ENCODE results near the gene SUN1. TPM values are rescaled to one million over a fixed set of nuclear protein-coding genes. Genes with fewer than 3 reads are reported as not detected.

The SUN1 gene
- total and polyA plus RNA-seq, 2 experiments from 2014 or later, result 63.3 to 145 TPM

DNA sequence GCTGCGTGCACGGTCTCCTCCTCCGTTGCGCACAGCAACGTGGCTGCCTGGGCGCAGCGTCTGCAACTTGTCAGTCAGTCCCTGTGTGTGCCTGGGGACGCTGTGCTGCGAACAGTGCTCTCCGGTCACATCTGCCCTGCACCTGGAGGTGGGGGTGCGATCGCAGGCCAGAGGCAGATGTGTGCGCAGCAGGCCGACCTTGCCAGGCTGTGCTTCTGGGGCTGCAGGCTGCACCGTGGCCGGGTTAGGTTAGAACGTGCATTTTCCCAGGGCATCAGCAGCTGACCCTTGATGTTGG, 35.9 kb downstream of the SUN1 start:
- Histone ChIP-seq H4K20me1 (replicated peaks; ENCODE audit: insufficient read depth) (no peaks in the 10 kb centered on the region), H3K4me3 (no peak overlapping the region), H3K9me2 (ENCODE audit: insufficient read depth) (no peaks in the 10 kb centered on the region), H2AFZ (no peak overlapping the region), H3K27ac (ENCODE audit: low read depth) (no peak overlapping the region), H3K27me3 (ENCODE audit: insufficient read depth) (no peaks in the 10 kb centered on the region), H3K79me2 (replicated peaks; ENCODE audit: insufficient read depth) (peaks cover 17% of the 10 kb centered on the region; the same call in 1 of the 2 replicates), H3F3A (replicated peaks; ENCODE audit: low read depth) (peaks cover 12% of the 10 kb centered on the region), H3K4me1 (ENCODE audit: insufficient read depth) (no peaks in the 10 kb centered on the region), H3K36me3 (ENCODE audit: insufficient read depth) (peaks cover 5% of the 10 kb centered on the region), H3K4me2 (no peak overlapping the region)
- ATAC-seq, result no peak
- H3K4me1 Mint-ChIP-seq, result no peaks in the 10 kb centered on the region; the same call in 2 of the 3 replicates
- TF ChIP-seq EZH2phosphoT487 (IDR thresholded peaks at IDR 0.05; ENCODE audit: unreplicated experiment) (no peak), ZNF331 (CRISPR knock-in tag; IDR thresholded peaks at IDR 0.05; ENCODE audit: low read depth) (no peak), NANOG (IDR thresholded peaks at IDR 0.05; ENCODE audit: borderline replicate concordance) (no peak)
- TF ChIP-seq, protein P1, sequence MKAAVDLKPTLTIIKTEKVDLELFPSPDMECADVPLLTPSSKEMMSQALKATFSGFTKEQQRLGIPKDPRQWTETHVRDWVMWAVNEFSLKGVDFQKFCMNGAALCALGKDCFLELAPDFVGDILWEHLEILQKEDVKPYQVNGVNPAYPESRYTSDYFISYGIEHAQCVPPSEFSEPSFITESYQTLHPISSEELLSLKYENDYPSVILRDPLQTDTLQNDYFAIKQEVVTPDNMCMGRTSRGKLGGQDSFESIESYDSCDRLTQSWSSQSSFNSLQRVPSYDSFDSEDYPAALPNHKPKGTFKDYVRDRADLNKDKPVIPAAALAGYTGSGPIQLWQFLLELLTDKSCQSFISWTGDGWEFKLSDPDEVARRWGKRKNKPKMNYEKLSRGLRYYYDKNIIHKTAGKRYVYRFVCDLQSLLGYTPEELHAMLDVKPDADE (IDR thresholded peaks at IDR 0.05), result no peak
- TF ChIP-seq, protein P2, sequence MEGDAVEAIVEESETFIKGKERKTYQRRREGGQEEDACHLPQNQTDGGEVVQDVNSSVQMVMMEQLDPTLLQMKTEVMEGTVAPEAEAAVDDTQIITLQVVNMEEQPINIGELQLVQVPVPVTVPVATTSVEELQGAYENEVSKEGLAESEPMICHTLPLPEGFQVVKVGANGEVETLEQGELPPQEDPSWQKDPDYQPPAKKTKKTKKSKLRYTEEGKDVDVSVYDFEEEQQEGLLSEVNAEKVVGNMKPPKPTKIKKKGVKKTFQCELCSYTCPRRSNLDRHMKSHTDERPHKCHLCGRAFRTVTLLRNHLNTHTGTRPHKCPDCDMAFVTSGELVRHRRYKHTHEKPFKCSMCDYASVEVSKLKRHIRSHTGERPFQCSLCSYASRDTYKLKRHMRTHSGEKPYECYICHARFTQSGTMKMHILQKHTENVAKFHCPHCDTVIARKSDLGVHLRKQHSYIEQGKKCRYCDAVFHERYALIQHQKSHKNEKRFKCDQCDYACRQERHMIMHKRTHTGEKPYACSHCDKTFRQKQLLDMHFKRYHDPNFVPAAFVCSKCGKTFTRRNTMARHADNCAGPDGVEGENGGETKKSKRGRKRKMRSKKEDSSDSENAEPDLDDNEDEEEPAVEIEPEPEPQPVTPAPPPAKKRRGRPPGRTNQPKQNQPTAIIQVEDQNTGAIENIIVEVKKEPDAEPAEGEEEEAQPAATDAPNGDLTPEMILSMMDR (conservative IDR thresholded peaks at IDR 0.05; ENCODE audit: low read depth in 2 of 2), result no peak
- no peak overlapping the region for H3K27ac Mint-ChIP-seq
- H3K9me3 Mint-ChIP-seq, result no peaks in the 10 kb centered on the region
- H3K27me3 Mint-ChIP-seq (ENCODE audit: insufficient read depth, low read depth, poor library complexity), result peaks cover 10% of the 10 kb centered on the region
- H3K36me3 Mint-ChIP-seq (ENCODE audit: low read depth), result peaks cover 79% of the 10 kb centered on the region
- DNase-seq (ENCODE audit: low spot score), result no peak
- no peak overlapping the region for H3K4me3 Mint-ChIP-seq

DNA sequence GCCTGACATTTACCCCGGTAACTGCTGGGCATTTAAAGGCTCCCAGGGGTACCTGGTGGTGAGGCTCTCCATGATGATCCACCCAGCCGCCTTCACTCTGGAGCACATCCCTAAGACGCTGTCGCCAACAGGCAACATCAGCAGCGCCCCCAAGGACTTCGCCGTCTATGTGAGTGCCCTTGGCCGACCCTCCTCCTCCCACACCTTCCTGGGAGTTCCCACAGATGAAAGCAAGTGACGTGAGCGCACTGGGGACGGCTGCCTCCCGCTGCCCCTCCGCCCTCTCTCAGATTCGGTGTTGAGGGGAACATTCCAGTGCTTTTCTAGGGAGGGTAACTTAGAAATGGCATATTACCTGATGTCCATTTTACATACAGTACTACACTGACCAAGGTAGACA, 37.1 kb downstream of the SUN1 start:
- Mint-ChIP-seq H3K27ac (no peak overlapping the region), H3K9me3 (peaks cover 7% of the 10 kb centered on the region; the same call in 2 of the 3 replicates), H3K27me3 (ENCODE audit: insufficient read depth, low read depth, poor library complexity) (peaks cover 17% of the 10 kb centered on the region), H3K4me3 (no peak overlapping the region), H3K4me1 (peaks cover 6% of the 10 kb centered on the region), H3K36me3 (ENCODE audit: low read depth) (peaks cover 79% of the 10 kb centered on the region)
- H3K4me2 ChIP-seq, result no peak overlapping the region
- H3K27me3 ChIP-seq (ENCODE audit: insufficient read depth), result no peaks in the 10 kb centered on the region
- H3K79me2 ChIP-seq (replicated peaks; ENCODE audit: insufficient read depth), result peaks cover 17% of the 10 kb centered on the region; the same call in 1 of the 2 replicates
- DNase-seq (ENCODE audit: low spot score) (no peak), ATAC-seq (no peak)
- H3K4me1 ChIP-seq (ENCODE audit: insufficient read depth), result 0 out of 2 replicates have a peak, but pooled peaks cover 5% of the 10 kb centered on the region
- no peak overlapping the region for H2AFZ ChIP-seq
- no peaks in the 10 kb centered on the region for H4K20me1 ChIP-seq (replicated peaks; ENCODE audit: insufficient read depth)
- H3K4me3 ChIP-seq, result no peak overlapping the region
- H3K27ac ChIP-seq (ENCODE audit: low read depth), result no peak overlapping the region
- H3K9me2 ChIP-seq (ENCODE audit: insufficient read depth), result no peaks in the 10 kb centered on the region
- H3K36me3 ChIP-seq (ENCODE audit: insufficient read depth), result peaks cover 5% of the 10 kb centered on the region
- H3F3A ChIP-seq (replicated peaks; ENCODE audit: low read depth), result peaks cover 17% of the 10 kb centered on the region
- TF ChIP-seq EZH2 (IDR thresholded peaks at IDR 0.05; ENCODE audit: low read depth, unreplicated experiment) (no peak), EZH2phosphoT487 (IDR thresholded peaks at IDR 0.05; ENCODE audit: unreplicated experiment) (no peak), CREB1 (CRISPR knock-in tag; IDR thresholded peaks at IDR 0.05; ENCODE audit: low read depth) (no peak), ZNF331 (CRISPR knock-in tag; IDR thresholded peaks at IDR 0.05; ENCODE audit: low read depth) (no peak), ZNF114 (CRISPR knock-in tag; IDR thresholded peaks at IDR 0.05) (no peak), NANOG (IDR thresholded peaks at IDR 0.05; ENCODE audit: borderline replicate concordance) (no peak)
- TF ChIP-seq, protein P3, sequence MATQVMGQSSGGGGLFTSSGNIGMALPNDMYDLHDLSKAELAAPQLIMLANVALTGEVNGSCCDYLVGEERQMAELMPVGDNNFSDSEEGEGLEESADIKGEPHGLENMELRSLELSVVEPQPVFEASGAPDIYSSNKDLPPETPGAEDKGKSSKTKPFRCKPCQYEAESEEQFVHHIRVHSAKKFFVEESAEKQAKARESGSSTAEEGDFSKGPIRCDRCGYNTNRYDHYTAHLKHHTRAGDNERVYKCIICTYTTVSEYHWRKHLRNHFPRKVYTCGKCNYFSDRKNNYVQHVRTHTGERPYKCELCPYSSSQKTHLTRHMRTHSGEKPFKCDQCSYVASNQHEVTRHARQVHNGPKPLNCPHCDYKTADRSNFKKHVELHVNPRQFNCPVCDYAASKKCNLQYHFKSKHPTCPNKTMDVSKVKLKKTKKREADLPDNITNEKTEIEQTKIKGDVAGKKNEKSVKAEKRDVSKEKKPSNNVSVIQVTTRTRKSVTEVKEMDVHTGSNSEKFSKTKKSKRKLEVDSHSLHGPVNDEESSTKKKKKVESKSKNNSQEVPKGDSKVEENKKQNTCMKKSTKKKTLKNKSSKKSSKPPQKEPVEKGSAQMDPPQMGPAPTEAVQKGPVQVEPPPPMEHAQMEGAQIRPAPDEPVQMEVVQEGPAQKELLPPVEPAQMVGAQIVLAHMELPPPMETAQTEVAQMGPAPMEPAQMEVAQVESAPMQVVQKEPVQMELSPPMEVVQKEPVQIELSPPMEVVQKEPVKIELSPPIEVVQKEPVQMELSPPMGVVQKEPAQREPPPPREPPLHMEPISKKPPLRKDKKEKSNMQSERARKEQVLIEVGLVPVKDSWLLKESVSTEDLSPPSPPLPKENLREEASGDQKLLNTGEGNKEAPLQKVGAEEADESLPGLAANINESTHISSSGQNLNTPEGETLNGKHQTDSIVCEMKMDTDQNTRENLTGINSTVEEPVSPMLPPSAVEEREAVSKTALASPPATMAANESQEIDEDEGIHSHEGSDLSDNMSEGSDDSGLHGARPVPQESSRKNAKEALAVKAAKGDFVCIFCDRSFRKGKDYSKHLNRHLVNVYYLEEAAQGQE (IDR thresholded peaks at IDR 0.05; ENCODE audit: unreplicated experiment), result no peak
- TF ChIP-seq, protein P2 (conservative IDR thresholded peaks at IDR 0.05; ENCODE audit: low read depth in 2 of 2), result no peak

Measured in GM23338 (cell line).